Smooth muscle cell (in vitro differentiated cells): ENCODE results near the gene RPL32. TPM values are rescaled to one million over a fixed set of nuclear protein-coding genes. Genes with fewer than 3 reads are reported as not detected.

Experiments
- DNase-seq: peaks from one replicate; lab custom pipeline; 2025; ENCODE audit not compliant: unreplicated experiment; lab: John Stamatoyannopoulos, UW
- H2AFZ ChIP-seq: fragments of 200-600 bp; sonication (generic); 2 replicates; pipeline ENCODE4 v1.6.0; 2016; ENCODE audit warnings: antibody characterized with exemption, low read depth, mild to moderate bottlenecking
- H3F3A ChIP-seq: fragments of 200-600 bp; sonication (generic); 2 replicates; pipeline ENCODE4 v1.6.0; 2017; ENCODE audit warnings: antibody characterized with exemption, low read depth
- H3K27ac ChIP-seq: fragments of 200-600 bp; sonication (generic); 2 replicates; pipeline ENCODE4 v1.5.1; 2016; ENCODE audit warnings: low read depth, mild to moderate bottlenecking
- H3K27me3 ChIP-seq: fragments of 200-600 bp; sonication (generic); 2 replicates; pipeline ENCODE4 v1.6.1; 2016; ENCODE audit warnings: low read depth, mild to moderate bottlenecking
- H3K36me3 ChIP-seq: fragments of 200-600 bp; sonication (generic); 2 replicates; pipeline ENCODE4 v1.5.1; 2016; ENCODE audit warnings: low read depth
- H3K4me1 ChIP-seq: fragments of 200-600 bp; sonication (generic); 2 replicates; pipeline ENCODE4 v1.5.1; 2016; ENCODE audit warnings: low read depth
- H3K4me2 ChIP-seq: fragments of 200-600 bp; sonication (generic); 2 replicates; pipeline ENCODE4 v1.6.0; 2016; ENCODE audit warnings: mild to moderate bottlenecking
- H3K4me3 ChIP-seq: fragments of 200-600 bp; sonication (generic); 2 replicates; pipeline ENCODE4 v1.5.1; 2016; ENCODE audit warnings: mild to moderate bottlenecking
- H3K79me2 ChIP-seq: fragments of 200-600 bp; sonication (generic); 2 replicates; pipeline ENCODE4 v1.6.0; 2016; ENCODE audit warnings: low read depth, mild to moderate bottlenecking
- H3K9ac ChIP-seq: fragments of 200-600 bp; sonication (generic); 2 replicates; pipeline ENCODE4 v1.6.0; 2016; ENCODE audit warnings: low read depth
- H3K9me3 ChIP-seq: fragments of 200-600 bp; sonication (generic); replicated peaks from 2 replicates; pipeline ENCODE4 v1.5.1; 2016; ENCODE audit warnings: low read depth
- H4K20me1 ChIP-seq: fragments of 200-600 bp; sonication (generic); 2 replicates; pipeline ENCODE4 v1.6.0; 2016; ENCODE audit warnings: low read depth
- WGBS: methylation state at CpG from one replicate; pipeline ENCODE4 v1.1.7; 2016; ENCODE audit warnings: low lambda C conversion rate; 5-methylcytosine and 5-hydroxymethylcytosine counted together
- polyA plus RNA-seq: library from polyadenylated mRNA; unstranded; fragments of >200 nt; fragmentation: Nextera tagmentation; extraction: Ambion mirVana; gene quantifications from 2 replicates; pipeline ENCODE4 v1.2.1, GENCODE V29; 2016
- total RNA-seq: library from RNA; depleted of rRNA; stranded (reverse); fragments of >200 nt; gene quantifications from 2 replicates; pipeline ENCODE4 v1.2.3, GENCODE V29; 2014
- TF ChIP-seq, protein P1 (sequence below): fragments of 200-600 bp; sonication (generic); IDR thresholded peaks from 2 replicates; pipeline ENCODE4 v1.5.1; 2017; ENCODE audit warnings: borderline replicate concordance, mild to moderate bottlenecking, antibody characterized with exemption; ENCODE audit not compliant: insufficient read depth, poor library complexity, severe bottlenecking

The RPL32 gene
- total and polyA plus RNA-seq, 2 experiments from 2014 or later: 744 to 1,486 TPM

DNA sequence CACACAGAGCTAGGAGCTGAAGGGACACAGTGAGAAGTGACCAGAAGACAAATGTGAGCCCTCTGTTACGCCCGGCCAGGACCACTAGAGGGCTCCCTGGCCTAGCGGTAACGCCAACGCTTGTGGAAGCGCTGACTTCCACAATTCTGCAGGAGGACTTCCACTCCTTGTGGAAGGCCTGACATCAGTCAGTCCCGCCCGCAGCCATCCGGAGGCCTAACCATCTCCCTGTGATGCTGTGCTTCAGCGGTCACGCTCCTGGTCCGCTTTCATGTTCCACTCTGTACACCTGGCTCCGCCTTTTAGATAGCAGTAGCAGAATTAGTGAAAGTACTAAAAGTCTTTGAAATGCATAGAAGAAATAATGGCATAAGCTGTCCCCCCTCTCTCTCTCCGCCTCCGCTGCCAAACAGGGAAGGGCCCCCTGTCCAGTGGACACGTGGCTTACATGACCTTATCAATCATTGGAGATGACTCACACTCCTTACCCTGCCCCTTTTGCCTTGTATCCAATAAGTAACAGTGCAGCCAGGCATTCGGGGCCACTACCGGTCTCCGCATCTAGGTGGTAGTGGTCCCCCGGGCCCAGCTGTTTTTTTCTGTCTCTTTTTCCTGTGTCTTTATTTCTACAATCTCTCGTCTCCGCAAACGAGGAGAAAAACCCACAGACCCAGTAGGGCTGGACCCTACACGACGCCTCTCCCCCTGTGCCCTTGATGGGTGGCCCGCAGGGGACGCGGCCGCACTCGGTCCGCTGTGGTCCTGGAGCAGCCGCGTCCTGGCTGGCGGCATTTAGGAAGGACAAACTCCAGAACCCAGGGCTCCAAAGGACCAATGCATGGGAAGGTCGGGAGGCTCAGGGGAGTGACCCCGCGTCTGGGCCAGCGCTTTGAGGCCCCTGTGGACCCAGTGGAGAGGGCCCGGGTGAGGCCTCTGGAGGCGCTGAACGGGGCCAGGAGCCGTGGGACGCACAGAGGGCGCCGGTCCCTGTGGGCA lies 27.0 kb upstream of the RPL32 start:
- no peaks in the 10 kb centered on the region for H4K20me1 ChIP-seq
- H3K36me3 ChIP-seq: no peaks in the 10 kb centered on the region
- H3K27ac ChIP-seq: peak overlapping the region; percentile 37
- TF ChIP-seq, protein P1, sequence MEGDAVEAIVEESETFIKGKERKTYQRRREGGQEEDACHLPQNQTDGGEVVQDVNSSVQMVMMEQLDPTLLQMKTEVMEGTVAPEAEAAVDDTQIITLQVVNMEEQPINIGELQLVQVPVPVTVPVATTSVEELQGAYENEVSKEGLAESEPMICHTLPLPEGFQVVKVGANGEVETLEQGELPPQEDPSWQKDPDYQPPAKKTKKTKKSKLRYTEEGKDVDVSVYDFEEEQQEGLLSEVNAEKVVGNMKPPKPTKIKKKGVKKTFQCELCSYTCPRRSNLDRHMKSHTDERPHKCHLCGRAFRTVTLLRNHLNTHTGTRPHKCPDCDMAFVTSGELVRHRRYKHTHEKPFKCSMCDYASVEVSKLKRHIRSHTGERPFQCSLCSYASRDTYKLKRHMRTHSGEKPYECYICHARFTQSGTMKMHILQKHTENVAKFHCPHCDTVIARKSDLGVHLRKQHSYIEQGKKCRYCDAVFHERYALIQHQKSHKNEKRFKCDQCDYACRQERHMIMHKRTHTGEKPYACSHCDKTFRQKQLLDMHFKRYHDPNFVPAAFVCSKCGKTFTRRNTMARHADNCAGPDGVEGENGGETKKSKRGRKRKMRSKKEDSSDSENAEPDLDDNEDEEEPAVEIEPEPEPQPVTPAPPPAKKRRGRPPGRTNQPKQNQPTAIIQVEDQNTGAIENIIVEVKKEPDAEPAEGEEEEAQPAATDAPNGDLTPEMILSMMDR: peak; percentile 92
- H2AFZ ChIP-seq: peak overlapping the region; percentile 92
- no peaks in the 10 kb centered on the region for H3F3A ChIP-seq
- H3K4me1 ChIP-seq: peaks cover 8% of the 10 kb centered on the region
- no peak overlapping the region for H3K9ac ChIP-seq
- no peaks in the 10 kb centered on the region for H3K79me2 ChIP-seq
- peak overlapping the region; percentile 88 for H3K4me2 ChIP-seq
- peak overlapping the region; percentile 52 for H3K4me3 ChIP-seq
- 9% methylated on average over 39 of the region's 45 CpGs for WGBS
- DNase-seq: peak; percentile 36
- no peaks in the 10 kb centered on the region for H3K9me3 ChIP-seq
- peaks cover 14% of the 10 kb centered on the region for H3K27me3 ChIP-seq

DNA sequence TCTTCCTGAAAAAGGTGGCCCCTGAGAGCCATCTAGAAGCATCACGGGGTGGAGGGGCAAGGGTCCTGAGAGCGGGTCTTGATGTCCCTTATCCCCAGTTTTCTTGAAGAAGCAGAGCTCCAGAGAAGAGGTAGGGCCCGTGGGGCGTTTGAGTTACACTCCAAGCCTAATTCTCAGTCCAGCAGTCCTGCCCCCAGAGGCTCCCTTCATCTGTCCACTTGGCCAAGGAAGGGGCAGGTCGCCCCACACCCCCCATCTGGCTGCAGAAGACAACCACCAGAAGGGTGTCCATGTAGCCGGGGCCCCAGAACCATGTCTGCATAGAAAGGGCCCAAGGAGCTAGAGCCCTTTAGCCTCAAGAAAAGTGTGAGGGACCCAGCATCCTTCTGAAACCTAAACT lies 25.5 kb upstream of the RPL32 start:
- Histone ChIP-seq H3K79me2 (no peaks in the 10 kb centered on the region), H3K27ac (no peak overlapping the region), H3K9ac (no peak overlapping the region), H3K4me2 (no peak overlapping the region), H3K4me3 (no peak overlapping the region), H3K27me3 (peaks cover 14% of the 10 kb centered on the region), H3K36me3 (no peaks in the 10 kb centered on the region), H3K4me1 (peaks cover 8% of the 10 kb centered on the region), H3K9me3 (no peaks in the 10 kb centered on the region), H3F3A (no peaks in the 10 kb centered on the region), H2AFZ (no peak overlapping the region), H4K20me1 (no peaks in the 10 kb centered on the region)
- DNase-seq: no peak
- TF ChIP-seq, protein P1: no peak
- WGBS: 87% methylated on average over 6 of the region's 6 CpGs

DNA sequence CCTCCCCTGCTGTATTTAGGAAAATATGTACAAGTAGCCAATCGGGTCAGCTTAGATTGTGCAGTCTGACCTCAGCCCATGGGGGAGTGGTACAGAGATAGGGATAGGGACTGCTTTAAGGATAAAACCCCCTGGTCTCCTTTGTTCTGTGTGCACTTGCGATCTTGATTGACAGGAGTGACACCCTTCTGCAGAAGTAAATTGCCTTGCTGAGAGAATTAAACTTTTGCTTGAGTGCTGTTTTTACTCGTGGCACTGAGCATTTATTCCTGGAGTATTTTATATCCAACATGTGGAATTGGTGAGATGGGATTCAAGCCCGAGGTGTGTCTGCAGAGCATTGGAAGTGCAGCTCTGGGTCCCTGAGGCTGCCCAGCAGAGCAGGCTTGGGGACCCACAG lies 23.9 kb upstream of the RPL32 start:
- no peaks in the 10 kb centered on the region for H3F3A ChIP-seq

More for the DNA sequence above, 23.9 kb upstream of the RPL32 start:
- Histone ChIP-seq H4K20me1 (no peaks in the 10 kb centered on the region), H3K79me2 (no peaks in the 10 kb centered on the region), H3K4me2 (no peak overlapping the region), H3K9ac (no peak overlapping the region), H3K27me3 (peaks cover 7% of the 10 kb centered on the region), H3K27ac (no peak overlapping the region), H3K4me3 (no peak overlapping the region), H2AFZ (no peak overlapping the region), H3K9me3 (no peaks in the 10 kb centered on the region), H3K4me1 (peaks cover 8% of the 10 kb centered on the region), H3K36me3 (no peaks in the 10 kb centered on the region)
- 85% methylated on average over 4 of the region's 4 CpGs for whole genome bisulfite sequencing
- TF ChIP-seq, protein P1: no peak
- DNase-seq: no peak
